Measurements from ENCODE around the gene SPATA31D3.
"Not testable (repeated sequence)": the region's sequence is repeated elsewhere in the genome, so short reads cannot be mapped to it uniquely, and the experiment has no call there.

- not testable (repeated sequence) for TF ChIP-seq CTCF, POLR2A (IDR thresholded peaks at IDR 0.05)
Observed at GRCh38 chr9:81948650-81949049, 5.3 kb downstream of the SPATA31D3 start.

All from uterus (tissue), 2 donors.